Chondrocyte (in vitro differentiated cells): ENCODE data around the gene NRARP. TPM values are rescaled to one million over a fixed set of nuclear protein-coding genes. Genes with fewer than 3 reads are reported as not detected.
A peak's percentile ranks its signal among the peaks of the same experiment; 100 is the strongest.

ENCODE experiments used
- DNase-seq: peaks from one replicate; pipeline ENCODE4 v3.0.0; 2021; ENCODE audit warnings: mixed read lengths, low spot score
- H3K27ac Mint-ChIP-seq: one replicate; pipeline ENCODE4 v1.8.0; 2021; ENCODE audit warnings: mild to moderate bottlenecking, moderate library complexity, mixed read lengths; ENCODE audit not compliant: unreplicated experiment
- H3K27me3 Mint-ChIP-seq: 2 replicates; pipeline ENCODE4 v1.8.0; 2021; ENCODE audit warnings: low read depth, mixed read lengths
- H3K36me3 Mint-ChIP-seq: 2 replicates; pipeline ENCODE4 v1.8.0; 2021; ENCODE audit warnings: low read depth, mixed read lengths
- H3K4me1 Mint-ChIP-seq: 2 replicates; pipeline ENCODE4 v1.8.0; 2021; ENCODE audit warnings: low read depth, mild to moderate bottlenecking, mixed read lengths
- H3K4me3 Mint-ChIP-seq: one replicate; pipeline ENCODE4 v1.8.0; 2021; ENCODE audit warnings: mild to moderate bottlenecking, moderate library complexity, mixed read lengths; ENCODE audit not compliant: unreplicated experiment
- H3K9me3 Mint-ChIP-seq: 2 replicates; pipeline ENCODE4 v1.8.0; 2021; ENCODE audit warnings: low read depth, mixed read lengths
- total RNA-seq: library from RNA; stranded (reverse); gene quantifications from 3 replicates; pipeline ENCODE4 v1.2.1, GENCODE V29; 2021
- TF ChIP-seq, protein P1 (sequence below): fragments of 200-600 bp; sonication (generic); IDR thresholded peaks from 2 replicates; pipeline ENCODE4 v1.5.0; 2021; ENCODE audit warnings: antibody characterized with exemption, mild to moderate bottlenecking, moderate library complexity

NRARP gene
- total RNA-seq, 1 donor from 2014 or later = 6.7 TPM

DNA sequence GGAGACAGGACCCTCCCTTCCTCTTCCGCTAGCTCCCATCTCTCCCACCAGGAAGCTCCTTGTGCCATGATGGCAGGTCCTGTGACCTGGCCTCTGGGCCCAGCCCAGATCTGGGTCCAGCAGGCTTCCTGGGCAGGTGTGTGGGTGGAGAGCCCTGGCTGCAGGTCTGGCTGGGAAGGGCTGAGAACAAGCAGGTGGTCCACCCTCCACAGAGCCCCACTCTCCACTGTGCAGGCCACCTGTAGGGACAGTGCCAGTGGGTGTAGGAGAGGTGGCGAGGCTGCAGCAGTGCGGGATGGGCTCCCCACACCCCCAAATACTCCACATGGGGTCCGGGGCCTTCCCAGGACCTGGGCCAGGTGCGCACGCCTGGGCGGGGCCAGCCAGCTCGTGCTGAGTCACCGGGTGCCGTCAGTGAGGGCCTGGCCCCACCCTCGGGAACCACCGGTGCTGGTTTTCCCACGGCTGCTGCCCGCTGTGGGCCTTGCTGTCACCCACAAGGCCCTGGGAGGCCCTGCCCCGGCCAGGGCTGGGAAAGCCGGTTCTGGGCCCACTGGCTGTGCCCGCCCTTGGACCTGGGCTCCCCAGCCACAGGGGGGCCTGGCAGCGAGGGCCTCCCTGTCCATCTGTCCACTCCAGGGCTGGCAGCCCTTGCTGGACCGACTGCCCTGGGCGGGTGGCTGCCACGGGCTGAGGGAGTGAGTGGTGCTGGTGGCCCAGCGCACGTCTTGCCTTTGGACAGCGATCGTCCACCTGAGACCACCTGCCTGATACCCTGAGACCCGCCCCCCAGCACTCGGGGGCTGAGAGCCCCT is 9.3 kb upstream of the NRARP start:
- H3K27me3 Mint-ChIP-seq = no peaks in the 10 kb centered on the region
- TF ChIP-seq, protein P1, sequence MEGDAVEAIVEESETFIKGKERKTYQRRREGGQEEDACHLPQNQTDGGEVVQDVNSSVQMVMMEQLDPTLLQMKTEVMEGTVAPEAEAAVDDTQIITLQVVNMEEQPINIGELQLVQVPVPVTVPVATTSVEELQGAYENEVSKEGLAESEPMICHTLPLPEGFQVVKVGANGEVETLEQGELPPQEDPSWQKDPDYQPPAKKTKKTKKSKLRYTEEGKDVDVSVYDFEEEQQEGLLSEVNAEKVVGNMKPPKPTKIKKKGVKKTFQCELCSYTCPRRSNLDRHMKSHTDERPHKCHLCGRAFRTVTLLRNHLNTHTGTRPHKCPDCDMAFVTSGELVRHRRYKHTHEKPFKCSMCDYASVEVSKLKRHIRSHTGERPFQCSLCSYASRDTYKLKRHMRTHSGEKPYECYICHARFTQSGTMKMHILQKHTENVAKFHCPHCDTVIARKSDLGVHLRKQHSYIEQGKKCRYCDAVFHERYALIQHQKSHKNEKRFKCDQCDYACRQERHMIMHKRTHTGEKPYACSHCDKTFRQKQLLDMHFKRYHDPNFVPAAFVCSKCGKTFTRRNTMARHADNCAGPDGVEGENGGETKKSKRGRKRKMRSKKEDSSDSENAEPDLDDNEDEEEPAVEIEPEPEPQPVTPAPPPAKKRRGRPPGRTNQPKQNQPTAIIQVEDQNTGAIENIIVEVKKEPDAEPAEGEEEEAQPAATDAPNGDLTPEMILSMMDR = no peak
- no peak overlapping the region for H3K27ac Mint-ChIP-seq
- no peak overlapping the region for H3K4me3 Mint-ChIP-seq
- no peaks in the 10 kb centered on the region for H3K4me1 Mint-ChIP-seq
- no peaks in the 10 kb centered on the region for H3K36me3 Mint-ChIP-seq
- DNase-seq = peak; percentile 94
- no peaks in the 10 kb centered on the region for H3K9me3 Mint-ChIP-seq

DNA sequence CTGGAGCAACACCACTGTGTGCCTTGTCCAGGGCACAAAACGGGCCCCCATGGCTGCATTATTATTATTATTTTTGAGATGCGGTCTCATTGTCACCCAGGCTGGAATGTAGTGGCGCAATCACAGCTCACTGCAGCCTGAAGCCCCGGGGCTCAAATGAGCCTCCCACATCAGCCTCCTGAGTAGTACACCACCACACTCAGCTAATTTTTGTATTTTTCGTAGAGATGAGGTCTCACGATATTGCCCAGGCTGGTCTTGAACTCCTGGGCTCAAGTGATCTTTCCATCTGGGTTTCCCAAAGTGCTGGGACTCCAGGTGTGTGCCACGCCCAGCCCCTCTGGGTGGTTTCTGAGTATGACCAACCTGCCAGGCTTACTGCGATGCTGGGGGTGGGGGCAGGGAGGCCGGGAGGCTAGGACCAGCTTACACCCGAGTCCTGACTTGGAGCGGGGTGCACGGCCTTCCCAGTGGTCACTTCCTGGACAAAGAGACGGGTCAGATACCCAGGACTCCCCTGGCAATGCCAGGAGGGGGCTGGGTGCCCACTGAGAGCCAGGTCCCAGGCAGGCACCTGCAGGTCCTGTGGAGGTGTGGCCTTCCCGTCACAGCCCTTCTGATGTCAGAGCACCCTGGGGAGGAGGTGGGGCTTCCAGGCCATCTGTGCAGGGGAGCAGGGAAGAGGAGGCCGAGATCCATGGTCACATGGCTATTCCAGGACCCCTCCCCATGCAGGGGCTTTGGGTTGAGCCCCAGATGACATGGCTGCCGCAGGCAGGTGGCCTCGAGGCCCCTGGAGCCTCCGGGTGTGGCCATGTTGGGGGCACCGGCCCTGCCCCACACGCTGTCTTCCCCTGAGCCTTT is 8.3 kb upstream of the NRARP start:
- Mint-ChIP-seq H3K27me3 (no peaks in the 10 kb centered on the region), H3K36me3 (no peaks in the 10 kb centered on the region), H3K9me3 (no peaks in the 10 kb centered on the region), H3K4me1 (peaks cover 3% of the 10 kb centered on the region), H3K4me3 (no peak overlapping the region), H3K27ac (no peak overlapping the region)
- TF ChIP-seq, protein P1 = no peak
- peak; percentile 88 for DNase-seq

DNA sequence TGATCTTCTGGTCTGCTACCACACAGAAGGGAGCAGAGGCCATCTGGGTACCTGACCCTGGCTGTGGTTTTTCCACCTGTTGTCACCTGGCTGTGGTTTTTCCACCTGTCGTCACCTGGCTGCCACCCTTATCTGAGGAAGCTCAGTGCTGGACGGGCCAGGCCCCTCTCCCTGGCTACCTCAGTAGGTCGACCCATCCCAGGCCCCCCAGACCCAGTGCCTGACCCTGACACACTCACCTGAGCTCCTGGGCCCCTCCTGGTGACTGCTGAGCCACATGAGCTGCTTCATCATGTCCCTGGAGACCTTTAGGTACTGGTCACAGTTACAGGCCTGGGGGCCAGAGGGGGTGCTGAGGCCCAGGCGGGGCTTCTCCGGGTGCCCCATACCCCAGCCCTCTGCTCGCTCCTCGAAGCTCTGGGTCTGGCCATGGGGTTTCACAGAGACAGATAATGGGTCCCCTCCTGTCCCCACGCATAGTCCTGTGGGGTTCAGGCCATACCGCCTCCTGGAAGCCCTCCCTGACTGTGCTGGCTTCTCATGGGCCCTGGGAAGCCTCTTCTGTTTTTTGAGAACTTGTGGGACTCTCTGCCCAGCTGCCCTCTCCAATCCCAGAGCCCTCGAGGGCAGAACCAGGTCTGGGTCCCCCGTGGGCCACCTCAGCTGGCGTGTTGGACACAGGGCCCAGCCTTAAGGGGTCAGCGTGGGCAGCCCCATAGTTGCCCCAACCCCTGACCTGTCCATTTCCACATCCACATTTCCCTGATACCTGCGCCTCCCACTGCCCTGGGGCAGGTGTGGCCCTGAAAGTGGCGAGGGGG is 7.5 kb upstream of the NRARP start:
- TF ChIP-seq, protein P1 = no peak
- peaks cover 11% of the 10 kb centered on the region for H3K4me1 Mint-ChIP-seq
- H3K27ac Mint-ChIP-seq = no peak overlapping the region
- no peak overlapping the region for H3K4me3 Mint-ChIP-seq
- no peaks in the 10 kb centered on the region for H3K9me3 Mint-ChIP-seq
- no peaks in the 10 kb centered on the region for H3K27me3 Mint-ChIP-seq
- H3K36me3 Mint-ChIP-seq = no peaks in the 10 kb centered on the region
- peak; percentile 72 for DNase-seq

DNA sequence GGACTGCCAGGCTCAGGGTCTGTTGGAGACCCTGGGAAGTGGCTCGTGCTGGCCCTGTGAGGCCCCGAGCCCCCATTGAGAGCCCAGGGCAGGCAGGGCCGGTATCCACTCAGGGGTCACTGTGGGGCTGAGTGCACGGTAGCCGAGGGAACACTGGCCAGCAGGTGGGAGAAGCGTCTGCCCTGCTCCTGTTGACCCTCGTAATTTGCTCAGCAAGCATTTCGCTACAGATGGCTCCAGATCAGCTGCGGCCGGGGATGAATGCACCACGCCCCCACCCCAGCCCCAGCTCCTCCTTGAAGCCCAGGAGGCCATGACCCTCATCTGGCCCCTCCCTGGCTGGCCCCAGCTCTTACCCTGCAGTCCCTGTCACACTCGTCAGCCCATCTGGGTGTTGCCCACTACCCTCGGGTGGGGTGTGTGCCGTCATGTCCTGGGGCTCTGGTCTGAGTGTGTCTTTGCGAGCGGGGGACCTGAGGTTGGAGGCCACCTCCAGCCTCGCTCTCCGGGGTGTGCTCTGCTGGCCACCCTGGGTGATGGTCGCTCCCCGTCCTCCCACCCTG is 6.1 kb upstream of the NRARP start:
- peak; percentile 88 for DNase-seq
- Mint-ChIP-seq H3K27ac (no peak overlapping the region), H3K9me3 (no peaks in the 10 kb centered on the region), H3K4me3 (no peak overlapping the region), H3K4me1 (peaks cover 13% of the 10 kb centered on the region), H3K27me3 (no peaks in the 10 kb centered on the region), H3K36me3 (no peaks in the 10 kb centered on the region)
- TF ChIP-seq, protein P1 = no peak
